HepG2 (cell line): ENCODE measurements around the gene SPDYE6. TPM values are rescaled to one million over a fixed set of nuclear protein-coding genes. Genes with fewer than 3 reads are reported as not detected.

Experiments used
- GTF3A ChIP-seq: sonication (generic); formaldehyde crosslinking; conservative IDR thresholded peaks from 2 replicates; pipeline ENCODE4 v1.4.0; 2020; ENCODE audit warnings: mild to moderate bottlenecking, missing genetic modification reagents
- KDM5B ChIP-seq: sonication (generic); formaldehyde crosslinking; IDR thresholded peaks from 2 replicates; pipeline ENCODE4 v1.4.0; 2020; ENCODE audit warnings: missing genetic modification reagents, mild to moderate bottlenecking, borderline replicate concordance
- MZF1 ChIP-seq: sonication (generic); formaldehyde crosslinking; IDR thresholded peaks from 2 replicates; pipeline ENCODE4 v1.8.1; 2023; ENCODE audit warnings: mild to moderate bottlenecking, missing genetic modification reagents, borderline replicate concordance
- RAD21 ChIP-seq: fragments of 450-650 bp; formaldehyde crosslinking; IDR thresholded peaks from 2 replicates; pipeline ENCODE4 v1.5.0; 2020; ENCODE audit warnings: mild to moderate bottlenecking
- RBAK ChIP-seq: sonication (generic); formaldehyde crosslinking; IDR thresholded peaks from 2 replicates; pipeline ENCODE4 v1.5.1; 2020; ENCODE audit warnings: mild to moderate bottlenecking, missing genetic modification reagents
- RXRA ChIP-seq: sonication (generic); formaldehyde crosslinking; IDR thresholded peaks from 2 replicates; pipeline ENCODE4 v1.5.1; 2020; ENCODE audit warnings: missing genetic modification reagents
- ZBTB8A ChIP-seq: sonication (generic); formaldehyde crosslinking; IDR thresholded peaks from 2 replicates; pipeline ENCODE4 v1.4.0; 2020; ENCODE audit warnings: mild to moderate bottlenecking, low read depth, missing genetic modification reagents, borderline replicate concordance
- ZNF557 ChIP-seq: sonication (generic); formaldehyde crosslinking; IDR thresholded peaks from 2 replicates; pipeline ENCODE4 v1.4.0; 2020; ENCODE audit warnings: missing genetic modification reagents
- ZNF660 ChIP-seq: sonication (generic); formaldehyde crosslinking; IDR thresholded peaks from 2 replicates; pipeline ENCODE4 v1.5.1; 2020; ENCODE audit warnings: mild to moderate bottlenecking, low read depth, missing genetic modification reagents, borderline replicate concordance
- polyA plus RNA-seq, 8 experiments: library from polyadenylated mRNA; depleted of rRNA in 3 of 8; stranded (reverse) in 7 of 8; unstranded in 1 of 8; fragments of >200 nt; fragmentation: Illumina TruSeq in 4 of 8; extraction: Trizol in 4 of 8; gene quantifications; 2 replicates each; pipeline versions ENCODE4 v1.2.1 to v1.2.3, GENCODE V29; 2011 to 2016; ENCODE audit warnings: low read depth in 4 of 8, missing spikeins in 1 of 8, mixed read lengths in 1 of 8; ENCODE audit not compliant: insufficient read depth in 1 of 8
- total RNA-seq, 5 experiments: library from RNA; depleted of rRNA; stranded (reverse); fragments of >200 nt; fragmentation: Illumina TruSeq; extraction: Trizol; gene quantifications; 2 replicates each; pipeline ENCODE4 v1.2.3, GENCODE V29; 2016; ENCODE audit warnings: low read depth in 1 of 5
- TF ChIP-seq, protein P1 (sequence below), 2 experiments: sonication (generic) in 1 of 2; formaldehyde crosslinking in 1 of 2; IDR thresholded peaks; 2 replicates each; pipeline versions ENCODE4 v1.6.1 to v1.9.0; 2014 to 2022; ENCODE audit warnings: antibody characterized with exemption in 1 of 2, borderline replicate concordance in 1 of 2, inconsistent platforms in 1 of 2, low read depth in 1 of 2, missing genetic modification reagents in 1 of 2
- TF ChIP-seq, protein P2 (sequence below): sonication (generic); formaldehyde crosslinking; IDR thresholded peaks from 2 replicates; pipeline ENCODE4 v1.4.0; 2020; ENCODE audit warnings: mild to moderate bottlenecking, missing genetic modification reagents, borderline replicate concordance
- TF ChIP-seq, protein P3 (sequence below): sonication (generic); formaldehyde crosslinking; IDR thresholded peaks from 2 replicates; pipeline ENCODE4 v1.8.0; 2022; ENCODE audit warnings: mild to moderate bottlenecking, missing genetic modification reagents, borderline replicate concordance
- TF ChIP-seq, protein P4 (sequence below): sonication (generic); formaldehyde crosslinking; IDR thresholded peaks from 2 replicates; pipeline ENCODE4 v1.4.0; 2020; ENCODE audit warnings: mild to moderate bottlenecking, missing genetic modification reagents

The SPDYE6 gene
- total and polyA plus RNA-seq, 2 of the 13 experiments (the other 11 are each of a cell fraction or from before 2014, with no cell fraction given), result 0.07 TPM; not detected in 1

DNA sequence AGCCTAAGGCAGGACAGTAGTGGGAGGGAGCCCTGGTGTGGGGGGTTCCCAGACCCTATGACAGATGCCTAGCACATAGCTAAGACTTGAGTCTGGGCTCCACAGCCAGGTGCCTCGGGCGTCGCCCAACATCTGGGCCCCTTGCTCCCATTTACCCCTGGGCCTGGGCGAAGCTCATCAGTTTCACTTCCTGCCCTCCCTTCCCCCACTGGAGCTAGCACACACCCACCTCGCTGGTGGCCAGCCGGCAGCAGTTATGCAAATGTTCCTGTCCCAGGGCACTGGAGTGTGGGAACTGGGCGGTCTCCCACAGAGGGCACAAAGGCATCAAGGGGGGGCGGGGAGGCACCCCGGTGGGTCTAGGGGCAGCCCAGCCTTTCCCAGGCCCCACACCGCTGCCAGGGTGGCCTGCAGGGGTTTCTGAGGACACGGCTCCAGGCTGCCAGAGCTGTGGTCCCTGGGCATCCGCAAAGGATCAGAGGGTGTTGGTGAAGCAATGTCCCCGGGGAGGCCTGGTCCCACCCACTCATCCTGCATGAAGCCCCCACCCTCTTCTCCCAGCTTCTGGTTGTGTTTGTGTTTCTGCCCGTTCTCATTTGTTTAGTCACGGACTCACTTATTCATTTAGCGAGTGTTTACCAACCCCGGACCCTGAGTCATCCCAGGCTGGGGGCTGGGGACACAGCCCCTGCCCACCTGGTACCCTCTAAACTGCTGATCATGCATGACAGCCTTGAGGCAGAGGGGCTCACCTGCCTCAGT is 49.1 kb downstream of the SPDYE6 start (continued):
- TF ChIP-seq, protein P1, sequence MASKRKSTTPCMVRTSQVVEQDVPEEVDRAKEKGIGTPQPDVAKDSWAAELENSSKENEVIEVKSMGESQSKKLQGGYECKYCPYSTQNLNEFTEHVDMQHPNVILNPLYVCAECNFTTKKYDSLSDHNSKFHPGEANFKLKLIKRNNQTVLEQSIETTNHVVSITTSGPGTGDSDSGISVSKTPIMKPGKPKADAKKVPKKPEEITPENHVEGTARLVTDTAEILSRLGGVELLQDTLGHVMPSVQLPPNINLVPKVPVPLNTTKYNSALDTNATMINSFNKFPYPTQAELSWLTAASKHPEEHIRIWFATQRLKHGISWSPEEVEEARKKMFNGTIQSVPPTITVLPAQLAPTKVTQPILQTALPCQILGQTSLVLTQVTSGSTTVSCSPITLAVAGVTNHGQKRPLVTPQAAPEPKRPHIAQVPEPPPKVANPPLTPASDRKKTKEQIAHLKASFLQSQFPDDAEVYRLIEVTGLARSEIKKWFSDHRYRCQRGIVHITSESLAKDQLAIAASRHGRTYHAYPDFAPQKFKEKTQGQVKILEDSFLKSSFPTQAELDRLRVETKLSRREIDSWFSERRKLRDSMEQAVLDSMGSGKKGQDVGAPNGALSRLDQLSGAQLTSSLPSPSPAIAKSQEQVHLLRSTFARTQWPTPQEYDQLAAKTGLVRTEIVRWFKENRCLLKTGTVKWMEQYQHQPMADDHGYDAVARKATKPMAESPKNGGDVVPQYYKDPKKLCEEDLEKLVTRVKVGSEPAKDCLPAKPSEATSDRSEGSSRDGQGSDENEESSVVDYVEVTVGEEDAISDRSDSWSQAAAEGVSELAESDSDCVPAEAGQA (IDR thresholded peaks at IDR 0.05; ENCODE audit: low read depth), result no peak
- TF ChIP-seq, protein P1 (CRISPR knock-in tag; IDR thresholded peaks at IDR 0.05; ENCODE audit: borderline replicate concordance), result no peak
- TF ChIP-seq, protein P2, sequence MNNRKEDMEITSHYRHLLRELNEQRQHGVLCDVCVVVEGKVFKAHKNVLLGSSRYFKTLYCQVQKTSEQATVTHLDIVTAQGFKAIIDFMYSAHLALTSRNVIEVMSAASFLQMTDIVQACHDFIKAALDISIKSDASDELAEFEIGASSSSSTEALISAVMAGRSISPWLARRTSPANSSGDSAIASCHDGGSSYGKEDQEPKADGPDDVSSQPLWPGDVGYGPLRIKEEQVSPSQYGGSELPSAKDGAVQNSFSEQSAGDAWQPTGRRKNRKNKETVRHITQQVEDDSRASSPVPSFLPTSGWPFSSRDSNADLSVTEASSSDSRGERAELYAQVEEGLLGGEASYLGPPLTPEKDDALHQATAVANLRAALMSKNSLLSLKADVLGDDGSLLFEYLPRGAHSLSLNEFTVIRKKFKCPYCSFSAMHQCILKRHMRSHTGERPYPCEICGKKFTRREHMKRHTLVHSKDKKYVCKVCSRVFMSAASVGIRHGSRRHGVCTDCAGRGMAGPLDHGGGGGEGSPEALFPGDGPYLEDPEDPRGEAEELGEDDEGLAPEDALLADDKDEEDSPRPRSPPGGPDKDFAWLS (CRISPR knock-in tag), result 0 out of 2 replicates have a peak, but pooled peaks have one; percentile 57
- TF ChIP-seq RAD21 (CRISPR knock-in tag) (no peak), ZNF557 (CRISPR knock-in tag) (no peak), MZF1 (CRISPR knock-in tag) (no peak), KDM5B (no peak), RBAK (no peak), ZBTB8A (no peak), RXRA (CRISPR knock-in tag) (peak; percentile 47; the same call in 1 of the 2 replicates), GTF3A (CRISPR knock-in tag) (no peak), ZNF660 (CRISPR knock-in tag) (0 out of 2 replicates have a peak, but pooled peaks have one; percentile 63)
- TF ChIP-seq, protein P3, sequence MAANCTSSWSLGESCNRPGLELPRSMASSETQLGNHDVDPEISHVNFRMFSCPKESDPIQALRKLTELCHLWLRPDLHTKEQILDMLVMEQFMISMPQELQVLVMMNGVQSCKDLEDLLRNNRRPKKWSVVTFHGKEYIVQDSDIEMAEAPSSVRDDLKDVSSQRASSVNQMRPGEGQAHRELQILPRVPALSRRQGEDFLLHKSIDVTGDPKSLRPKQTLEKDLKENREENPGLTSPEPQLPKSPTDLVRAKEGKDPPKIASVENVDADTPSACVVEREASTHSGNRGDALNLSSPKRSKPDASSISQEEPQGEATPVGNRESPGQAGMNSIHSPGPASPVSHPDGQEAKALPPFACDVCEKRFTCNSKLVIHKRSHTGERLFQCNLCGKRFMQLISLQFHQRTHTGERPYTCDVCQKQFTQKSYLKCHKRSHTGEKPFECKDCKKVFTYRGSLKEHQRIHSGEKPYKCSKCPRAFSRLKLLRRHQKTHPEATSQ (CRISPR knock-in tag), result no peak
- TF ChIP-seq, protein P4, sequence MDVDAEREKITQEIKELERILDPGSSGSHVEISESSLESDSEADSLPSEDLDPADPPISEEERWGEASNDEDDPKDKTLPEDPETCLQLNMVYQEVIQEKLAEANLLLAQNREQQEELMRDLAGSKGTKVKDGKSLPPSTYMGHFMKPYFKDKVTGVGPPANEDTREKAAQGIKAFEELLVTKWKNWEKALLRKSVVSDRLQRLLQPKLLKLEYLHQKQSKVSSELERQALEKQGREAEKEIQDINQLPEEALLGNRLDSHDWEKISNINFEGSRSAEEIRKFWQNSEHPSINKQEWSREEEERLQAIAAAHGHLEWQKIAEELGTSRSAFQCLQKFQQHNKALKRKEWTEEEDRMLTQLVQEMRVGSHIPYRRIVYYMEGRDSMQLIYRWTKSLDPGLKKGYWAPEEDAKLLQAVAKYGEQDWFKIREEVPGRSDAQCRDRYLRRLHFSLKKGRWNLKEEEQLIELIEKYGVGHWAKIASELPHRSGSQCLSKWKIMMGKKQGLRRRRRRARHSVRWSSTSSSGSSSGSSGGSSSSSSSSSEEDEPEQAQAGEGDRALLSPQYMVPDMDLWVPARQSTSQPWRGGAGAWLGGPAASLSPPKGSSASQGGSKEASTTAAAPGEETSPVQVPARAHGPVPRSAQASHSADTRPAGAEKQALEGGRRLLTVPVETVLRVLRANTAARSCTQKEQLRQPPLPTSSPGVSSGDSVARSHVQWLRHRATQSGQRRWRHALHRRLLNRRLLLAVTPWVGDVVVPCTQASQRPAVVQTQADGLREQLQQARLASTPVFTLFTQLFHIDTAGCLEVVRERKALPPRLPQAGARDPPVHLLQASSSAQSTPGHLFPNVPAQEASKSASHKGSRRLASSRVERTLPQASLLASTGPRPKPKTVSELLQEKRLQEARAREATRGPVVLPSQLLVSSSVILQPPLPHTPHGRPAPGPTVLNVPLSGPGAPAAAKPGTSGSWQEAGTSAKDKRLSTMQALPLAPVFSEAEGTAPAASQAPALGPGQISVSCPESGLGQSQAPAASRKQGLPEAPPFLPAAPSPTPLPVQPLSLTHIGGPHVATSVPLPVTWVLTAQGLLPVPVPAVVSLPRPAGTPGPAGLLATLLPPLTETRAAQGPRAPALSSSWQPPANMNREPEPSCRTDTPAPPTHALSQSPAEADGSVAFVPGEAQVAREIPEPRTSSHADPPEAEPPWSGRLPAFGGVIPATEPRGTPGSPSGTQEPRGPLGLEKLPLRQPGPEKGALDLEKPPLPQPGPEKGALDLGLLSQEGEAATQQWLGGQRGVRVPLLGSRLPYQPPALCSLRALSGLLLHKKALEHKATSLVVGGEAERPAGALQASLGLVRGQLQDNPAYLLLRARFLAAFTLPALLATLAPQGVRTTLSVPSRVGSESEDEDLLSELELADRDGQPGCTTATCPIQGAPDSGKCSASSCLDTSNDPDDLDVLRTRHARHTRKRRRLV, result peak; percentile 41; the same call in 1 of the 2 replicates
